Bronchial epithelial cell (primary cell): ENCODE results near the gene MARCHF3. TPM values are rescaled to one million over a fixed set of nuclear protein-coding genes. Genes with fewer than 3 reads are reported as not detected.

Source experiments
- DNase-seq: peaks from one replicate; pipeline ENCODE4 v3.0.0-alpha.2; 2010; ENCODE audit warnings: low read depth
- FAIRE-seq: peaks from 2 replicates; lab custom pipeline; 2011; peaks lifted over from hg19 to GRCh38; lab: Jason Lieb, UNC
- H3K27me3 ChIP-seq: 2 replicates; pipeline ENCODE4 v1.5.1; 2011; ENCODE audit warnings: low read length; ENCODE audit not compliant: control insufficient read depth, insufficient read depth
- H3K36me3 ChIP-seq: 2 replicates; pipeline ENCODE4 v1.5.1; 2011; ENCODE audit warnings: low read length; ENCODE audit not compliant: control insufficient read depth, insufficient read depth
- H3K4me3 ChIP-seq: 2 replicates; pipeline ENCODE4 v1.5.1; 2011; ENCODE audit warnings: mild to moderate bottlenecking, low read depth, low read length, control low read depth
- CTCF ChIP-seq: IDR thresholded peaks from 2 replicates; pipeline ENCODE4 v1.5.1; 2011; ENCODE audit warnings: mild to moderate bottlenecking, moderate library complexity, low read length, control low read depth, inconsistent platforms; ENCODE audit not compliant: insufficient read depth, severe bottlenecking
- total RNA-seq: library from RNA; depleted of rRNA; stranded (reverse); fragments of >200 nt; gene quantifications from 2 replicates; pipeline ENCODE4 v1.2.1, GENCODE V29; 2014

MARCHF3 gene
- total RNA-seq, 1 donor from 2014 or later: 1.6 TPM

- Histone ChIP-seq H3K36me3 (peaks cover 1% of the 10 kb centered on the region), H3K4me3 (peak within 1 kb of the TSS; percentile 63), H3K27me3 (no peaks in the 10 kb centered on the region)
- FAIRE-seq (no peak), DNase-seq (peak; percentile 29)
- peak; percentile 17 for TF ChIP-seq CTCF
Measured at GRCh38 chr5:127072861-127073846, 42.8 kb upstream of the MARCHF3 start, which contains the start of gene C5orf63. Gene C5orf63 (minus strand): TSS chr5:127073502. CDS start chr5:127058995, 14,507 bp downstream.

DNA sequence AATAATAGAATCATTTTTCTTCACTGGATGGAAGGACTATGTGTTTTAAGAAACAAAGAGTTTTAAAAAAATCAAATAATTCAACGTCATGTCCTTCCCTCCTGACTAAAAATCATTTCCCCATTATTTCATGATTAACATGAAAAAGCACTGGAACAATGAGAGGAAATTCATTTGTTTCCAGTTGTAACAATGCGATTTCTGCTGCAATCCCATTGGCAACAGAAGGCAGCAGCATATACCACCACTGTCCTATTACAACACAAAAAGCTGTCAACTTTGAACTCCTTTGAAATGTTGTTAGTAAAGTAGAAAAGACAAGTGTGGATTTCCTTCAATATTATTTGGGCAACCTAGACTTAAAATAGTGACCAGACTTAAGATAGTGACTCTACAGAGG, 39.9 kb upstream of the MARCHF3 start:
- no peak for FAIRE-seq
- TF ChIP-seq CTCF: no peak

GRCh38 chr5:127068493-127069214, 38.3 kb upstream of the MARCHF3 start:
- peak; percentile 42 for DNase-seq
- Histone ChIP-seq H3K4me3 (no peak overlapping the region), H3K27me3 (no peaks in the 10 kb centered on the region), H3K36me3 (peaks cover 1% of the 10 kb centered on the region)
- FAIRE-seq: no peak
- TF ChIP-seq CTCF: no peak

More for the DNA sequence above, 39.9 kb upstream of the MARCHF3 start:
- Histone ChIP-seq H3K27me3 (no peaks in the 10 kb centered on the region), H3K4me3 (no peak overlapping the region), H3K36me3 (peaks cover 1% of the 10 kb centered on the region)
- DNase-seq: no peak

GRCh38 chr5:127066721-127067120, 36.4 kb upstream of the MARCHF3 start:
- FAIRE-seq: no peak
- Histone ChIP-seq H3K4me3 (no peak overlapping the region), H3K27me3 (no peaks in the 10 kb centered on the region), H3K36me3 (peaks cover 1% of the 10 kb centered on the region)
- TF ChIP-seq CTCF: no peak
- no peak for DNase-seq

DNA sequence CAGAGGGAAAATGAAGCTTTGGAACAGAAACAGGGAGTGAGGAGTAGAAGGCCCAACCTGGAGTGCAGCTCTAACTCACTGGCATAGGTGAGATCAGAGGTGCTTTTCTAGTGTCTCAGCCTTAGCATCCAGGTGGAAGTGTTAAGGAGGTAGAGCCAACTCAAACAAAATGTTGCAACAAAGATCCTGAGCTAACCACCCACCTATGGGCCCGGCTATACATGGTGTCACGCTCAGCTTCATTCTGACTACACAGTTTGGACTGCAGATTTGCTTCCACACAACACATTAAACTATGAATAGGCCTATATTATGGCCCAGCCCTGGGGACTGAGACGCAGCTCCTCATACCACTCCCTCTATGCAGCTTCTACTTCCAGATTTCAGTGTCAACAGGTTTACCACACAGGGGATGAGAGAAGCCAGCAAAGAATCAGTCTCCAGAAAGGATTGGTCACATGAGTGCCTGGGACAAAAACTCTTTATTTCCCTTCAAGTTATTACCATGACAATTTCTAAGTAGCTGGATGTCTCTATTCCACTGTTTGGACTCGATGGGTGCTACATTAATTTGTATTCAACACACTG, 34.0 kb upstream of the MARCHF3 start:
- TF ChIP-seq CTCF: no peak
- no peak overlapping the region for H3K4me3 ChIP-seq
- FAIRE-seq (peak; percentile 97), DNase-seq (peak; percentile 92)
- H3K36me3 ChIP-seq: no peaks in the 10 kb centered on the region
- H3K27me3 ChIP-seq: no peaks in the 10 kb centered on the region
